GM15510 (cell line): ENCODE data around the gene C2CD2.

Experiments
- POLR2A ChIP-seq: IDR thresholded peaks from 3 replicates; pipeline ENCODE4 v1.6.1; 2011; ENCODE audit warnings: borderline replicate concordance; ENCODE audit not compliant: insufficient read length; ENCODE audit errors: extremely low read depth

The C2CD2 gene

GRCh38 chr21:41953831-41954653 is at the start of gene C2CD2:
Gene C2CD2 (minus strand): TSS chr21:41954018. CDS start chr21:41953648, 370 bp downstream.
- peak; percentile 65 for TF ChIP-seq POLR2A

DNA sequence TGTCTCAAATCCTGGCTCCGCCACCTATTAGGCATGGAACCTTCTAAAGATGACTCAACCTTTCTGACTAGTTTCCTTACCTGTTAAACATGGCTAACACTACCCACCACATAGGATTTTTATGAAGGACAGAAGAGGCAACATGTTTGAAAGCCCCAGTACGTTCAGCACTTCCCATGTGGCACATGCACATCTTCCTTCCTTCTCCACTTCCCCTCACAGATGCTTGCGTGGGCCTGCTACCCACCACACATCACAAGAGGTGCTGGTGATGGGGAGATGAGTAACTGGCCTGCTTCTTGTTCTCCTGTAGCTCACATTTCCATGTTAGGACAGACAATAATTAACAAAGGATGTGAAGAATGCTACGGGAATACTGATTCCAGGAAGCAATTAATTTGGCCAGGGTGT is 49.2 kb upstream of the C2CD2 start:
- TF ChIP-seq POLR2A: no peak

- no peak for TF ChIP-seq POLR2A
These were observed 48.7 kb upstream of the C2CD2 start for GRCh38 chr21:42002421-42002958.

DNA sequence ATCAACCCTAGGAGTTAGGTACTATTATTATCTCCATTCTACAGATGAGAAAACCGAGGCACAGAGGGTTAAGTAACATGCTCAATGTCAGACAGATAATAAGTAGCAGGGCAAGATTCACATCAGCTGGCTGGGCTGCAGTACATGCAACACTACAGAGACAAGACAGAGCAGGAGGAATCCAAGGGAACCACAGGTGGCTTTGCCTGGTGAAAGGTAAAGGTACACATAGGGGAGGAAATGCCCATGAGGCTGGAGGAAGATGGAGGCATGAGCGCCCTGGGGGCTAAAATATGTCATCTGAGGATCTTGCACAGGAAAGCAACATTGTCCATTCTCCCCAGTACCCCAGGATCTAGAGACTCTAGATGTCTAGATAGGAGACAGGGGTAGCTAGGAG is 48.0 kb upstream of the C2CD2 start:
- TF ChIP-seq POLR2A: no peak

DNA sequence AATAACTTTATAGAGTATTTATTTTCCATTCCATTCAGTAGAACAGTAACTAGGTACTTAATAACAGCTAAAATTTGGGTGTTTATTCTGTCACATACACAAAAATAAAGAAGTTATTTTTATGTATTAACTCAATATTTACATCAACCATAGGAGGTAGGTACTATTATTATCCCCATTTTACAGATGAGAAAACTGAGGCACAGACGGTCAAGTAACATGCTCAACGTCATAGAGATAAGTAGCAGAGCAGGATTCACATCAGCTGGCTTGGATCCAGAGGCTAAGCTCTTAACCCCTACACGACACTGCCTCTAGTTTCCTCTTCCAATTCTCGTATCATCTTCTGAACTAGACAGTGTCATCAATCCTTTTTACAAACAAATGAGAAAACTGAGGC is 47.1 kb upstream of the C2CD2 start:
- TF ChIP-seq POLR2A: no peak

DNA sequence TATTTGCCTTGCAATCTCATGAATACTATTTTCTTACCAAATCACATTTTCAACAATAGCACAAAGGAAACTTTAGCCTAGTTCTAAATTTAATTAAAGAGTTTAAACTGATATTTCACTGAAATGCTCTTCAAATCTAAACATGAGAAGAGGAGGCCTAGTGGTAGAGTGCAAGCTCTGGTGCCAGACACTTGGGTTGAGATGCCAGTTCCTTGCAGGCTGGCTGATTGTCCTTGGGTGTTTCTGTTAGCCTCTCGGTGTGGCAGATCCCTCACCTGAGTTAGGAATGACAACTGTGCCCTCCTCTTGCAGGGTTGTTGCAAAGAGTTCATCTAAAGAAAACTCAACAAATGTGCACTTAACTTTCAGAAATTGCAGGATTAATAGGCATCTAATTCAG is 43.8 kb upstream of the C2CD2 start:
- no peak for TF ChIP-seq POLR2A

- TF ChIP-seq POLR2A: no peak
These were observed 41.8 kb upstream of the C2CD2 start for GRCh38 chr21:41995577-41995976.

DNA sequence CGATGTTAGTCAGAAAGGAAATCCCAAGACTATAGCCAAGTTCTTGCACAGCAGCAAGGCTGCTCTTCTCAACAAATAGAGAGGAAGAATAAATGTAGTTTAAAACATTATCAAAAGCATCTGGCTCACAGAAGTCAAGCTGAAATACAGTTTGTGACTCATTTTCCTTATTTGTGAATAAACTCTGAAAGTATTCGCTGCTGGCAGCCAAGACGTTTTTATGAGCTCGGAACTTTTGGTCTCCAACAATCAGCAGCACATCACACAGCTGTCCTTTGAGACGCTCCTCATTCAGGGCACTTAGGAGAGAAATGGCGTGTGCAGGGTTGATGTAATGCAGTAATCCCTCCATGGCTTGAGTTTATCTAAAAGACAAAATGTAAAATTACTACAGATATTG is 39.9 kb upstream of the C2CD2 start:
- TF ChIP-seq POLR2A: no peak

DNA sequence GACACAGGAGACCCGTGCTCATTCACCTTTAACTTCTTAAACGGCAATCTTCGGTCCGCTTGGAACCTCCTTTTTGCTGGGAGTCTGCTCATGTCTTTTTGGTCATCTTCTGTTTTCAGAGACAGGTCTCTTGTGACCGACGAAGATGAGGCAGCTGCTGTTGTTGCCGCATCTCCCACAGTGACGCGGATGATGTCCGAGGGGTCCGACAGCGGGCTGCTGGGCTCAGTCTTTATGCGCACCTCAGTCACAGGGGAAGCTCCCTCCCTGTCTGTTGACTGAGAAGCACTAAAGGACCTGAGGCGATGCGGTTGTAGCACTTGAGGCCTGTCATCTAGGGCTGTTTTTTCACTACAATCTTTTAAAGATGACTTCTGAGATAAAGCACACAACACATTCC is 38.8 kb upstream of the C2CD2 start:
- TF ChIP-seq POLR2A: no peak

DNA sequence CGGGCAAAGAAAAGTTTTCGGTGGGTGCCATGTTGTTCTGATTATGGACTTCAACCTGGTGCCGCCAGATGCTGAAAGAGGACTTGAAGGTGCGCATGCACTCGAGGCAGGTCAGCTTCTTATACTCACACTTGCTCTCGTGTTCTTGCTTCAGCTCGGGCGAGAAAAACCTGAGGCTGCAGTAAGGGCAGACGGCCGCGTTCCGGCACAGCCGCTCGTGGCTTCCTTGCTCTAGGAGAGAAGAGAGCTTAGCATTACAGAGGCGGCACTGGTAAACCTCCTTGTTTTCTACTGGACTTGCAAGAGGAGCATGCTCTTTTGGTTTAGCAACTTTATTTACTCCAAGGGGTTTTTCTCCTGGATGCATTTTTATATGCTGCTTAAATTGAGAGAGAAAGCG is 37.8 kb upstream of the C2CD2 start:
- TF ChIP-seq POLR2A: no peak

DNA sequence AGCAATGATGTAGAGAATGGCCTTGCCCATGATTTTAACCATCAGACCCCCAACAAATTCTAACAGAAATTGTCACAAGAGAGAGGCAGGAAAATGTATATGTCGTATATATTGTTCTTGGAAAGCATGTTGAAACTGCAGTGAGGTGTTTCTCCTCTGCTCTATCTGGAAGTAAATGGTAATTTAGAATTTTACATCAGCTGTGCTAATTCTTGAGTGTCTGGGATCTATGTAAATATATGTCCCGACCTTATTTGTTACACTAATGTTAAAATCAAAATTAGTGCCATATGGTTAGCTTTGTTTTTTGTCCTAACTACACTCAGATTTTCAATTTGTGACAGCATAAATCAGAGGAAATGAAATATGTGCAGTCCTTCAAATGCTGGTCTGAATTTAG is 35.9 kb upstream of the C2CD2 start:
- TF ChIP-seq POLR2A: no peak

DNA sequence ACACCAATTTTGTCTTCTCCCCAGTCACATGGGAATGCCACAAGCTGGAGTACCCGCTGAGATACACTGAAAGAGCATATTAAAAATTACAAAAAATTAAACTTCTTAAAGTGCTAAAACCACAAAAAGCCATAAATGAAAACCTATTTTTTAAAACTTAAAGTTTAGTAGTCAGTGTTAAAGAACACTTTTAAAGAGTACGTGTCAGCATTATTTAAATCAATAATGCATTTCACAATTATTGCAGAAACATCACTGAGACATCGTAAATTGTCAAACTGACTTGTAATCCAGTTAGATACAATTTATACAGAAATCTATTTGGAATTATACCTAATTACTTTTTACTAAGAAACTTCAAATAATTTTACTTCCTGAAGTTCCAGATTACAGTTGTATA is 33.5 kb upstream of the C2CD2 start:
- no peak for TF ChIP-seq POLR2A

- no peak for TF ChIP-seq POLR2A
These were observed 32.0 kb upstream of the C2CD2 start for GRCh38 chr21:41985662-41986416.

DNA sequence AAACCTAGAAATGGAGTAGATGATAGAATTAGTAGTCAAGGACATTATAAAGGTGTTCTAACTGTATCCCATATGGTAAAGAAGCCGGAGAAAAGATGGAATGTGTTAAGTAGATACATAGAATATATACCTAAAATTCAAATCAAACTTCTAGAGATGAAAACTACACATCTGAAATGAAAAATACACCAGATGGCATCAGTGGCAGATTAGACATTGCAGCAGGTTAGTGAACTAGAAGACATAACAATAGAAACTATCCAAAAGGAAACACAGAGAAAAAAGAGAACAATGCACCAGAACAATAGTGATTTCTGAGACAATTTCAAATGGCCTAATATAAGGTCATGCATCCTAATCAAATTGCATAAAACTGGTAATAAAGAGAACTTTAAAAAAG is 29.4 kb upstream of the C2CD2 start:
- no peak for TF ChIP-seq POLR2A

- no peak for TF ChIP-seq POLR2A
These were observed 26.7 kb upstream of the C2CD2 start for GRCh38 chr21:41980561-41980960.
